ENCODE results near the gene TOMM40. TPM values are rescaled to one million over a fixed set of nuclear protein-coding genes. Genes with fewer than 3 reads are reported as not detected.
A peak's percentile ranks its signal among the peaks of the same experiment; 100 is the strongest.

TOMM40 gene
- total RNA-seq, 1 donor from 2014 or later: 47.4 TPM

DNA sequence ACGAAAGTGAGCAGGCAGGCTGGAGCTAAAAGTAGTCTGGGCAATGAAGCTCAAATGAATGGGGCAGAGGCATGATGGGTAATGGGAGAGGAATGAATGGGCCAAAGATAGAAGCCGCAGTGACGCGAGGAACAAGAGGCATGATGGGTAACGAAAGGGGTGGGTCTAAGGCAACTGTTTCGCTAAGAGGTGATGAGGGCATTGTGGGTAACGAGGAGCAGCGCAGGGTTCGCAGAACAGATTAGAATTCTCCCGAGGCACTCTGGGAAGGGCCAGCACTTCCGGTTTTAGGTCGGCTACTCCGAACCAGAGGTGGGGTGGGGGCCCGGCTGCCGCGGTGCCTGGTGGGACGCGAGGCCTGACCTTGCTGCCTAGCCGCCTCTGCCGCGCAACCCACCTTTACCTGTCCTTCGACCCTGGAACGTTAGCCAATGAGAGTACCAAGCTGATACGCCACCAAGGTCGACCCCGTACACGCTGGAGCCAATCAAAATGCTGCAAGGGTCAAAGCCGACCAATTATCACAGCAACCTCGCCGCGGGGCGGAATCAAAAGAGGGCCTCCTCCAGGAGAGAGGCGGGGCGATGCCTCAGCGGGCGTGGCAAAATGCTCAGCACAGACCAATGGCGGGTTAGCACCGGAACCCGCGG, 563 bp upstream of the TOMM40 start:
- Mint-ChIP-seq H3K4me1 (ENCODE audit: unreplicated experiment) (peaks cover 24% of the 10 kb centered on the region), H3K9me3 (ENCODE audit: unreplicated experiment) (no peaks in the 10 kb centered on the region), H3K4me3 (ENCODE audit: unreplicated experiment) (peak overlapping the region; percentile 79), H3K27ac (ENCODE audit: unreplicated experiment) (peak overlapping the region; percentile 90), H3K36me3 (ENCODE audit: unreplicated experiment) (peaks cover 24% of the 10 kb centered on the region), H3K27me3 (ENCODE audit: unreplicated experiment) (no peaks in the 10 kb centered on the region)
- TF ChIP-seq, protein P1, sequence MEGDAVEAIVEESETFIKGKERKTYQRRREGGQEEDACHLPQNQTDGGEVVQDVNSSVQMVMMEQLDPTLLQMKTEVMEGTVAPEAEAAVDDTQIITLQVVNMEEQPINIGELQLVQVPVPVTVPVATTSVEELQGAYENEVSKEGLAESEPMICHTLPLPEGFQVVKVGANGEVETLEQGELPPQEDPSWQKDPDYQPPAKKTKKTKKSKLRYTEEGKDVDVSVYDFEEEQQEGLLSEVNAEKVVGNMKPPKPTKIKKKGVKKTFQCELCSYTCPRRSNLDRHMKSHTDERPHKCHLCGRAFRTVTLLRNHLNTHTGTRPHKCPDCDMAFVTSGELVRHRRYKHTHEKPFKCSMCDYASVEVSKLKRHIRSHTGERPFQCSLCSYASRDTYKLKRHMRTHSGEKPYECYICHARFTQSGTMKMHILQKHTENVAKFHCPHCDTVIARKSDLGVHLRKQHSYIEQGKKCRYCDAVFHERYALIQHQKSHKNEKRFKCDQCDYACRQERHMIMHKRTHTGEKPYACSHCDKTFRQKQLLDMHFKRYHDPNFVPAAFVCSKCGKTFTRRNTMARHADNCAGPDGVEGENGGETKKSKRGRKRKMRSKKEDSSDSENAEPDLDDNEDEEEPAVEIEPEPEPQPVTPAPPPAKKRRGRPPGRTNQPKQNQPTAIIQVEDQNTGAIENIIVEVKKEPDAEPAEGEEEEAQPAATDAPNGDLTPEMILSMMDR (IDR thresholded peaks at IDR 0.05): no peak
- peak; percentile 100 for DNase-seq (ENCODE audit: extremely low spot score, unreplicated experiment)

DNA sequence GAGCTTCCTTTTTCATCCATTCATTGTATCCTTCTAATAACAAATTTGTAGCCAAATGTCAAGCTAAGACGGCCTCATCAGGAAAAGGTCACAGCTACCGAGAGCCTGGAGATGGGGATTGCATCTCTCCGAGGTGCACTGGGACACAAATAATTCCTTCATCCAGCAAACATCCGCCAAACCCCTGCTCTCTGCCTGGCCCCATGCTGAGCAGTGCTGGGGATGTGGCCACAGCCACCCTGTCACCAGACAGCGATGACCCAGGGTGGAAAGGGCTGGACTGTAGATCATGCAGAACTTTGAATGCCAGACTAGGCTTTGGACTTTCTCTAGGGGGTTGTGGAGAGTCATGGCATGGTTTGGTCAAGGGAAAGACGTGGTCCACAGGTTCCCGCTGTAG, 1.9 kb downstream of the TOMM40 start:
- no peak overlapping the region for H3K27ac Mint-ChIP-seq (ENCODE audit: unreplicated experiment)

DNA sequence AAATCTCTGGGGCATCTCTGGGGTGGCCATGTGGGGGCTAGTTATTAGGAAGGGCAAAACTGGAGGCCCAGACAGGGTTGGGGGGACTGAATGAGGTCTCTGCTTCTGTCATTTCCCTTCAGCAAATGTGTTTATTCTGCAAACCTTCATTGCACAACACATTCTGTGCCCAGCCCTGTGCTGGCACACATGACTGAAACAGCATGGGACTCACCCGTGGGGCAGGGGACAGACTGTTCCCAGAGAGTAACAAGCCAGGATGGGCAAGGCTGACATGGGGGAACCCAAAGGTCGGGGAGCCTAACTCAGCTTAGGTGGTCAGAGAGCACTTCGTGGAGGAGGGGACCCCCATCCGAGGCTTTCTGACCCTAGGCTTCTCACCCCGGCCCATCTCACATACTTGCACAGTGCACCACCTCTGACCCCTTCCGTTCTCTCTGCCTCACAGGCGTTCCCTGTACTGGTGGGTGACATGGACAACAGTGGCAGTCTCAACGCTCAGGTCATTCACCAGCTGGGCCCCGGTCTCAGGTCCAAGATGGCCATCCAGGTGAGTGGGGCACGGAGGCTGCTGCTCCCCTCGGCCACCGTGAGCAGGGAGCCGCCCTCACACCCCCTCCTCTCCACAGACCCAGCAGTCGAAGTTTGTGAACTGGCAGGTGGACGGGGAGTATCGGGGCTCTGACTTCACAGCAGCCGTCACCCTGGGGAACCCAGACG, 2.4 kb downstream of the TOMM40 start:
- TF ChIP-seq, protein P1 (IDR thresholded peaks at IDR 0.05): no peak
- Mint-ChIP-seq H3K4me1 (ENCODE audit: unreplicated experiment) (peaks cover 22% of the 10 kb centered on the region), H3K4me3 (ENCODE audit: unreplicated experiment) (peak overlapping the region; percentile 26), H3K27me3 (ENCODE audit: unreplicated experiment) (no peaks in the 10 kb centered on the region), H3K9me3 (ENCODE audit: unreplicated experiment) (no peaks in the 10 kb centered on the region), H3K27ac (ENCODE audit: unreplicated experiment) (no peak overlapping the region), H3K36me3 (ENCODE audit: unreplicated experiment) (peaks cover 17% of the 10 kb centered on the region)
- no peak for DNase-seq (ENCODE audit: extremely low spot score, unreplicated experiment)

More for the DNA sequence above, 1.9 kb downstream of the TOMM40 start:
- DNase-seq (ENCODE audit: extremely low spot score, unreplicated experiment): no peak
- Mint-ChIP-seq H3K4me1 (ENCODE audit: unreplicated experiment) (peaks cover 22% of the 10 kb centered on the region), H3K4me3 (ENCODE audit: unreplicated experiment) (peak overlapping the region; percentile 92), H3K9me3 (ENCODE audit: unreplicated experiment) (no peaks in the 10 kb centered on the region), H3K36me3 (ENCODE audit: unreplicated experiment) (peaks cover 18% of the 10 kb centered on the region), H3K27me3 (ENCODE audit: unreplicated experiment) (no peaks in the 10 kb centered on the region)
- TF ChIP-seq, protein P1 (IDR thresholded peaks at IDR 0.05): no peak

DNA sequence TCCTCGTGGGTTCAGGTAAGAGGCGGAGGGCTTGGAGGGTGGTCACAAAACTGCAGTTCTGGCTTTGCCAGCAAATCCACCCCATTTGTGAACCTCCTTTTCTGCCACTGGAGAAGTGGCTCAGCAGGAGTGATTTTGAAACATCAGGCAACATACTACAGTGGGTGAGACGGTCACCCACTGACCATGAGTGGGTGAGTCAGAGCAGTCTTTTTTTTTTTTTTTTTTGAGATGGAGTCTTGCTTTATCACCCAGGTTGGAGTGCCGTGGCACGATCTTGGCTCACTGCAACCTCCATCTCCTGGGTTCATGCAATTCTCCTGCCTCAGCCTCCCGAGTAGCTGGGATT, 3.0 kb downstream of the TOMM40 start:
- Mint-ChIP-seq H3K36me3 (ENCODE audit: unreplicated experiment) (peaks cover 17% of the 10 kb centered on the region), H3K27ac (ENCODE audit: unreplicated experiment) (no peak overlapping the region)

DNA sequence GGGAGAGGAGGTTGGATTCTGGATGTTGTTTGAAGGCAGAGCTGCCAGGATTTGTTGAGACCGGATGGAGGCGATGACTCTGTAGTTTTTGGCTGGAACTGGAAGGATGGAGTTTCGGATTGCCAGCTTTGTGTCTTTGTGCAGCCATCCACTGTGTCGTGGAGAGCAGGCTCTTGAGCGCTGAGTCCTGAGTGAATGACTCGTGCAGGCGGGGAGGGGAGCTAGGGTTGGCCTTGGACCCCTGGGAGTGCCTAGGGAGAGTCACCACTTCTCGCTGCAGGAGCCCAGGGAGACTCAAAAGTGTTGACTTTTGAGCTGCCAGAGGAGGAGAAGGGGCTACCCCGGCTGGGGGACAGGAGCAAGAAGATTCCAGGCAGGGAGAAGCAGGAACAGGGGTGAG, 3.9 kb downstream of the TOMM40 start:
- Mint-ChIP-seq H3K4me1 (ENCODE audit: unreplicated experiment) (peaks cover 17% of the 10 kb centered on the region), H3K27me3 (ENCODE audit: unreplicated experiment) (no peaks in the 10 kb centered on the region), H3K27ac (ENCODE audit: unreplicated experiment) (no peak overlapping the region), H3K36me3 (ENCODE audit: unreplicated experiment) (peaks cover 19% of the 10 kb centered on the region), H3K9me3 (ENCODE audit: unreplicated experiment) (no peaks in the 10 kb centered on the region), H3K4me3 (ENCODE audit: unreplicated experiment) (no peak overlapping the region)
- TF ChIP-seq, protein P1 (IDR thresholded peaks at IDR 0.05): no peak
- no peak for DNase-seq (ENCODE audit: extremely low spot score, unreplicated experiment)

More for the DNA sequence above, 3.0 kb downstream of the TOMM40 start:
- Mint-ChIP-seq H3K9me3 (ENCODE audit: unreplicated experiment) (no peaks in the 10 kb centered on the region), H3K27me3 (ENCODE audit: unreplicated experiment) (no peaks in the 10 kb centered on the region), H3K4me3 (ENCODE audit: unreplicated experiment) (no peak overlapping the region), H3K4me1 (ENCODE audit: unreplicated experiment) (peaks cover 21% of the 10 kb centered on the region)
- no peak for DNase-seq (ENCODE audit: extremely low spot score, unreplicated experiment)
- TF ChIP-seq, protein P1 (IDR thresholded peaks at IDR 0.05): no peak
